Neural cell (in vitro differentiated cells): ENCODE results near the gene CUEDC1. TPM values are rescaled to one million over a fixed set of nuclear protein-coding genes. Genes with fewer than 3 reads are reported as not detected.

ENCODE experiments used
- H2AFZ ChIP-seq: fragments of 200-600, 300-800 bp; sonication (generic), shearing (Covaris generic); 2 replicates; pipeline ENCODE4 v1.6.0; 2014; ENCODE audit warnings: low read depth, mild to moderate bottlenecking, antibody characterized with exemption, low read length, moderate library complexity
- H3F3A ChIP-seq: fragments of 200-600 bp; shearing (Covaris generic); 2 replicates; pipeline ENCODE4 v1.6.1; 2016; ENCODE audit warnings: mild to moderate bottlenecking, moderate library complexity, mixed read lengths, antibody characterized with exemption, low read length; ENCODE audit not compliant: insufficient read depth, poor library complexity, severe bottlenecking
- H3K27ac ChIP-seq: fragments of 200-600, 300-800 bp; sonication (generic), shearing (Covaris generic); 2 replicates; pipeline ENCODE4 v1.5.1; 2014; ENCODE audit warnings: mild to moderate bottlenecking, low read length, moderate library complexity
- H3K27me3 ChIP-seq: fragments of 300-800, 200-600 bp; sonication (generic), shearing (Covaris generic); 2 replicates; pipeline ENCODE4 v1.6.0; 2014; ENCODE audit warnings: mild to moderate bottlenecking, low read depth, low read length, moderate library complexity; ENCODE audit not compliant: insufficient read depth
- H3K36me3 ChIP-seq: fragments of 300-800, 200-600 bp; sonication (generic), shearing (Covaris generic); 2 replicates; pipeline ENCODE4 v1.5.1; 2014; ENCODE audit warnings: mild to moderate bottlenecking, antibody characterized with exemption, low read length, moderate library complexity; ENCODE audit not compliant: insufficient read depth
- H3K4me2 ChIP-seq: fragments of 300-800, 200-600 bp; sonication (generic), shearing (Covaris generic); 2 replicates; pipeline ENCODE4 v1.6.0; 2014; ENCODE audit warnings: mild to moderate bottlenecking, low read length
- H3K4me3 ChIP-seq: fragments of 300-800, 200-600 bp; sonication (generic), shearing (Covaris generic); 2 replicates; pipeline ENCODE4 v1.5.1; 2014; ENCODE audit warnings: mild to moderate bottlenecking, low read length, moderate library complexity
- H3K79me2 ChIP-seq: fragments of 200-600 bp; shearing (Covaris generic); replicated peaks from 2 replicates; pipeline ENCODE4 v1.6.0; 2014; ENCODE audit warnings: mild to moderate bottlenecking, low read length, moderate library complexity; ENCODE audit not compliant: insufficient read depth
- H3K9ac ChIP-seq: fragments of 300-800, 200-600 bp; sonication (generic), shearing (Covaris generic); 2 replicates; pipeline ENCODE4 v1.6.1; 2016; ENCODE audit warnings: mild to moderate bottlenecking, low read length, mixed read lengths
- H3K9me2 ChIP-seq: fragments of 200-600 bp; shearing (Covaris generic); 2 replicates; pipeline ENCODE4 v1.6.1; 2016; ENCODE audit warnings: mild to moderate bottlenecking, low read length, mixed read lengths; ENCODE audit not compliant: insufficient read depth
- H3K9me3 ChIP-seq: fragments of 200-600, 300-800 bp; sonication (generic), shearing (Covaris generic); 2 replicates; pipeline ENCODE4 v1.6.1; 2016; ENCODE audit warnings: mild to moderate bottlenecking, mixed run types, low read length, moderate library complexity, mixed read lengths
- H4K20me1 ChIP-seq: fragments of 200-600 bp; shearing (Covaris generic); 2 replicates; pipeline ENCODE4 v1.6.1; 2016; ENCODE audit warnings: mild to moderate bottlenecking, mixed run types; ENCODE audit not compliant: insufficient read depth
- EP300 ChIP-seq: fragments of 450-650 bp; conservative IDR thresholded peaks from 2 replicates; pipeline ENCODE4 v1.6.1; 2014; ENCODE audit warnings: antibody characterized with exemption, mild to moderate bottlenecking, moderate library complexity; ENCODE audit not compliant: poor library complexity, severe bottlenecking
- EZH2 ChIP-seq: fragments of 200-600, 300-800 bp; shearing (Covaris generic), sonication (generic); IDR thresholded peaks from 2 replicates; pipeline ENCODE4 v1.6.1; 2014; ENCODE audit warnings: antibody characterized with exemption, low read length, borderline replicate concordance, mild to moderate bottlenecking; ENCODE audit not compliant: insufficient read depth, poor library complexity, severe bottlenecking
- MXI1 ChIP-seq: fragments of 450-650 bp; conservative IDR thresholded peaks from 2 replicates; pipeline ENCODE4 v1.6.1; 2014; ENCODE audit warnings: antibody characterized with exemption, mild to moderate bottlenecking; ENCODE audit not compliant: poor library complexity, severe bottlenecking
- POLR2AphosphoS5 ChIP-seq: IDR thresholded peaks from 2 replicates; pipeline ENCODE4 v1.6.1; 2012
- RAD21 ChIP-seq: fragments of 450-650 bp; conservative IDR thresholded peaks from 2 replicates; pipeline ENCODE4 v1.6.1; 2014; ENCODE audit warnings: antibody characterized with exemption, mild to moderate bottlenecking, moderate library complexity
- SMC3 ChIP-seq: fragments of 450-650 bp; conservative IDR thresholded peaks from 2 replicates; pipeline ENCODE4 v1.6.1; 2014; ENCODE audit warnings: antibody characterized with exemption, mild to moderate bottlenecking, moderate library complexity; ENCODE audit not compliant: poor library complexity
- TAF1 ChIP-seq: IDR thresholded peaks from 2 replicates; pipeline ENCODE4 v1.6.1; 2012; ENCODE audit warnings: low read depth
- polyA plus RNA-seq: library from polyadenylated mRNA; depleted of rRNA; stranded (reverse); fragments of >200 nt; gene quantifications from 2 replicates; pipeline ENCODE4 v1.2.3, GENCODE V29; 2014
- TF ChIP-seq, protein P1 (sequence below): IDR thresholded peaks from 2 replicates; pipeline ENCODE4 v1.6.1; 2012; ENCODE audit warnings: borderline replicate concordance
- TF ChIP-seq, protein P2 (sequence below): fragments of 450-650 bp; IDR thresholded peaks from 2 replicates; pipeline ENCODE4 v1.5.1; 2014; ENCODE audit warnings: antibody characterized with exemption, mild to moderate bottlenecking, moderate library complexity; ENCODE audit not compliant: poor library complexity, severe bottlenecking

CUEDC1 gene
- polyA plus RNA-seq, 1 donor from 2014 or later: 27.0 TPM

DNA sequence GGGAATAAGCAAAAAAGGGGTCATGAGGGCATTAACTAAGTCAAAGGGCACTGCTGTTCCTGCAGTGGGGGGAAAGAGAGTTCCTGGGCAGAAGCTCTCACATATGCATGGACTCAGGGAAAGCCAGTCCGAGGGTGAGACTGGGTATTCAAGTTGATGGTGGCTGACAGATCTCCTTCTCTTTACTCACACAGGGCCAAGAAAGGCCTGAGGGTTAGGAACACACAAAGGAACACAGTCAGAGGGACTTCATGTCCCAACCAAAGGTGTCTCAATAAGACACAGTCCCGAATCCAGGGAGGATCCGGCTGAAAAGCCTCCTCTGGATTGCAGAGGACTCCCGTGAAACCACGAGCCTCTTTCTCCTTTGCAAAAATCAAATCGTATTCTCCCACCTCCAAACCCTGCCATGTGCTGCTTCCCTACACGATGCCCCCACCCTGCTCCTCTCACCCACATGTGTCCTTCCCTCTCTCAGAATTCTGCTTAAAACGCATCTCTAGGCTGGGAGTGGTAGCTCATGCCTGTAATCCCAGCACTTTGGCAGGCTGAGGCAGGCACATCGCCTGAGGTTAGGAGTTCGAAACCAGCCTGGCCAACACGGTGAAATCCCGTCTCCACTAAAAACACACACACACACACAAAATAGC lies 23.6 kb downstream of the CUEDC1 start:
- Histone ChIP-seq H3K79me2 (peaks cover 3% of the 10 kb centered on the region), H3K4me3 (no peak overlapping the region), H4K20me1 (no peaks in the 10 kb centered on the region), H3K9me3 (no peaks in the 10 kb centered on the region), H3K9me2 (no peaks in the 10 kb centered on the region), H3K36me3 (no peaks in the 10 kb centered on the region), H3K9ac (no peak overlapping the region), H3K27me3 (no peaks in the 10 kb centered on the region), H3F3A (no peaks in the 10 kb centered on the region), H3K4me2 (no peak overlapping the region), H3K27ac (no peak overlapping the region), H2AFZ (no peak overlapping the region)
- TF ChIP-seq RAD21: no peak
- TF ChIP-seq, protein P1, sequence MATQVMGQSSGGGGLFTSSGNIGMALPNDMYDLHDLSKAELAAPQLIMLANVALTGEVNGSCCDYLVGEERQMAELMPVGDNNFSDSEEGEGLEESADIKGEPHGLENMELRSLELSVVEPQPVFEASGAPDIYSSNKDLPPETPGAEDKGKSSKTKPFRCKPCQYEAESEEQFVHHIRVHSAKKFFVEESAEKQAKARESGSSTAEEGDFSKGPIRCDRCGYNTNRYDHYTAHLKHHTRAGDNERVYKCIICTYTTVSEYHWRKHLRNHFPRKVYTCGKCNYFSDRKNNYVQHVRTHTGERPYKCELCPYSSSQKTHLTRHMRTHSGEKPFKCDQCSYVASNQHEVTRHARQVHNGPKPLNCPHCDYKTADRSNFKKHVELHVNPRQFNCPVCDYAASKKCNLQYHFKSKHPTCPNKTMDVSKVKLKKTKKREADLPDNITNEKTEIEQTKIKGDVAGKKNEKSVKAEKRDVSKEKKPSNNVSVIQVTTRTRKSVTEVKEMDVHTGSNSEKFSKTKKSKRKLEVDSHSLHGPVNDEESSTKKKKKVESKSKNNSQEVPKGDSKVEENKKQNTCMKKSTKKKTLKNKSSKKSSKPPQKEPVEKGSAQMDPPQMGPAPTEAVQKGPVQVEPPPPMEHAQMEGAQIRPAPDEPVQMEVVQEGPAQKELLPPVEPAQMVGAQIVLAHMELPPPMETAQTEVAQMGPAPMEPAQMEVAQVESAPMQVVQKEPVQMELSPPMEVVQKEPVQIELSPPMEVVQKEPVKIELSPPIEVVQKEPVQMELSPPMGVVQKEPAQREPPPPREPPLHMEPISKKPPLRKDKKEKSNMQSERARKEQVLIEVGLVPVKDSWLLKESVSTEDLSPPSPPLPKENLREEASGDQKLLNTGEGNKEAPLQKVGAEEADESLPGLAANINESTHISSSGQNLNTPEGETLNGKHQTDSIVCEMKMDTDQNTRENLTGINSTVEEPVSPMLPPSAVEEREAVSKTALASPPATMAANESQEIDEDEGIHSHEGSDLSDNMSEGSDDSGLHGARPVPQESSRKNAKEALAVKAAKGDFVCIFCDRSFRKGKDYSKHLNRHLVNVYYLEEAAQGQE: no peak

DNA sequence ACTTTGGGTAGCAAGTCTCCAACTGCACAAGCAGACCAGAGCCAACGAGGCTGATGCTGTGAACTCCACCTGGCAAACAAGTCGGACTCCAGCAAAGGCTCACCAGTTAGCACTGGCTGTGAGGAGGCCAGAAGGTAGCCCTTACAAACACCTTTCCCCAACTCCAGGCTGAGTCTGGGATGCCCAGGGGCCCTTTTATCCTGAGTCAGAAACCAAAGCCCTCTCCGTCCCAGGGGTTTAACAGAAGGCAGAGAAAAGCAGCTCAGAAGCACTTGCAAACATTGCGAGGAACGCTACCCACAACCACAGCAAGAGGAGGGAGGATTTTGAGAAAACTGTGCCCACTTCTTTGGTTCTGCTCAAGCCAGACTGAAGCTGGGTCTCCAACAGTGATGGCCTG lies 25.0 kb downstream of the CUEDC1 start:
- H3K9ac ChIP-seq: no peak overlapping the region
- H3K36me3 ChIP-seq: no peaks in the 10 kb centered on the region
- H3K9me3 ChIP-seq: no peaks in the 10 kb centered on the region
- H3K79me2 ChIP-seq: peaks cover 3% of the 10 kb centered on the region
- H3K4me3 ChIP-seq: no peak overlapping the region
- H2AFZ ChIP-seq: no peak overlapping the region
- no peaks in the 10 kb centered on the region for H4K20me1 ChIP-seq
- H3K27ac ChIP-seq: no peak overlapping the region
- no peak for TF ChIP-seq POLR2AphosphoS5
- no peaks in the 10 kb centered on the region for H3F3A ChIP-seq
- no peaks in the 10 kb centered on the region for H3K9me2 ChIP-seq
- no peaks in the 10 kb centered on the region for H3K27me3 ChIP-seq
- H3K4me2 ChIP-seq: no peak overlapping the region

DNA sequence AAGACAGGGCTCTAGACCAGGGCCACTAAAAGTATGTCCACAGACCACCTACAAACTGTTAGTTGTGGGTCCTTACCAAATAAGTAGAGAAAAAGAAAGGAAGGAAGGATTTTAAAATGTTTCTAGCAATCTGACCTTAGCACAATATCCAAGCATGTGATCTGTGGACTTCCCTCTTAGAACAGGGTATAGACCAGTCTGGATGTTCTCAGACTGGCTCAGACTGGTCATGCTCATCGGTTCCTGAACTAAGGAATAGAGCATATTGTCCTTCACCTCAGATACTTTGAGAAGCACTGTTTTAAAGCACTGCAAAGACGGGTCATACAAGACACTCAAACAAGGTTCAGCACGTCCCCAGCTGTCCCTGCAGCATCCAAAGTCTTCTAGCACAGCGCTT lies 25.8 kb downstream of the CUEDC1 start:
- H3K9me3 ChIP-seq: no peaks in the 10 kb centered on the region
- H3K4me2 ChIP-seq: no peak overlapping the region
- peaks cover 3% of the 10 kb centered on the region for H3K79me2 ChIP-seq
- no peaks in the 10 kb centered on the region for H3F3A ChIP-seq
- H3K4me3 ChIP-seq: no peak overlapping the region
- no peaks in the 10 kb centered on the region for H3K36me3 ChIP-seq
- H2AFZ ChIP-seq: no peak overlapping the region
- no peaks in the 10 kb centered on the region for H4K20me1 ChIP-seq
- H3K9ac ChIP-seq: no peak overlapping the region
- H3K9me2 ChIP-seq: no peaks in the 10 kb centered on the region
- TF ChIP-seq MXI1 (no peak), TAF1 (no peak), EZH2 (no peak), POLR2AphosphoS5 (no peak)
- H3K27me3 ChIP-seq: no peaks in the 10 kb centered on the region
- no peak overlapping the region for H3K27ac ChIP-seq

DNA sequence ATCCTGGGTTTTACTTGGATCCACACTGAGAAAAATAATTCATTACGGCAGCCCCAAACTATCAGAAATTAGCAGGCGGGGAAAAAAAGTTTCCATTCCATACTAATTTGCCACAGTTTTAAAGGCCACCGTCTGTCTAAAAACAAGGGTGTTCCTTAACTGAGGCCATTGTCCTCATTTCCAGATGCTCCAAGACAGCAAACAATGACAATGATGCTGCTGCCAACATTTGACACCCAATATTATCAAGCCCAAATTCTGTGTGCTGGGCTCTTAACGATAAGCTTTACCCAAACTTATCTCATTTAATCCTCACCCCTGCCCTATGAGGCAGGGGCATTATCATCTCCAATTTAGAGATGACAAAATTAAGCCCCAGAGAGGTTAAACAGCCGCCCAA lies 26.3 kb downstream of the CUEDC1 start:
- Histone ChIP-seq H3K9ac (no peak overlapping the region), H3K9me3 (no peaks in the 10 kb centered on the region), H3K79me2 (peaks cover 3% of the 10 kb centered on the region), H3K4me2 (no peak overlapping the region), H3K27me3 (no peaks in the 10 kb centered on the region), H4K20me1 (no peaks in the 10 kb centered on the region), H3K27ac (no peak overlapping the region), H3K4me3 (no peak overlapping the region), H3F3A (no peaks in the 10 kb centered on the region), H3K9me2 (no peaks in the 10 kb centered on the region), H3K36me3 (no peaks in the 10 kb centered on the region), H2AFZ (no peak overlapping the region)
- TF ChIP-seq TAF1: no peak
- TF ChIP-seq RAD21: no peak
- no peak for TF ChIP-seq POLR2AphosphoS5
- TF ChIP-seq SMC3: no peak
- TF ChIP-seq, protein P2, sequence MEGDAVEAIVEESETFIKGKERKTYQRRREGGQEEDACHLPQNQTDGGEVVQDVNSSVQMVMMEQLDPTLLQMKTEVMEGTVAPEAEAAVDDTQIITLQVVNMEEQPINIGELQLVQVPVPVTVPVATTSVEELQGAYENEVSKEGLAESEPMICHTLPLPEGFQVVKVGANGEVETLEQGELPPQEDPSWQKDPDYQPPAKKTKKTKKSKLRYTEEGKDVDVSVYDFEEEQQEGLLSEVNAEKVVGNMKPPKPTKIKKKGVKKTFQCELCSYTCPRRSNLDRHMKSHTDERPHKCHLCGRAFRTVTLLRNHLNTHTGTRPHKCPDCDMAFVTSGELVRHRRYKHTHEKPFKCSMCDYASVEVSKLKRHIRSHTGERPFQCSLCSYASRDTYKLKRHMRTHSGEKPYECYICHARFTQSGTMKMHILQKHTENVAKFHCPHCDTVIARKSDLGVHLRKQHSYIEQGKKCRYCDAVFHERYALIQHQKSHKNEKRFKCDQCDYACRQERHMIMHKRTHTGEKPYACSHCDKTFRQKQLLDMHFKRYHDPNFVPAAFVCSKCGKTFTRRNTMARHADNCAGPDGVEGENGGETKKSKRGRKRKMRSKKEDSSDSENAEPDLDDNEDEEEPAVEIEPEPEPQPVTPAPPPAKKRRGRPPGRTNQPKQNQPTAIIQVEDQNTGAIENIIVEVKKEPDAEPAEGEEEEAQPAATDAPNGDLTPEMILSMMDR: no peak
- no peak for TF ChIP-seq EZH2
- no peak for TF ChIP-seq MXI1
- TF ChIP-seq, protein P1: no peak
- no peak for TF ChIP-seq EP300
